BLaER1 treated with 17β-estradiol and CSF1 and Interleukin-3, amounts not matched to agents 10 nM and 100 nM (cell line): Measurements from ENCODE around the gene ZBTB33.

ENCODE experiments used
- H3K27ac ChIP-seq, 11 experiments: shearing (Covaris generic); formaldehyde crosslinking; 2 replicates each; pipeline ENCODE4 v1.8.1; 2022
- H3K27me3 ChIP-seq, 11 experiments: shearing (Covaris generic); formaldehyde crosslinking; 2 replicates each; pipeline ENCODE4 v1.8.1; 2022
- H3K36me3 ChIP-seq, 11 experiments: shearing (Covaris generic); formaldehyde crosslinking; 2 replicates each; pipeline ENCODE4 v1.8.1; 2022
- H3K4me1 ChIP-seq, 10 experiments: shearing (Covaris generic); formaldehyde crosslinking; 2 replicates each; pipeline ENCODE4 v1.8.1; 2022
- H3K4me2 ChIP-seq, 11 experiments: shearing (Covaris generic); formaldehyde crosslinking; 2 replicates each; pipeline ENCODE4 v1.8.1; 2022
- H3K4me3 ChIP-seq, 10 experiments: shearing (Covaris generic); formaldehyde crosslinking; 2 replicates each; pipeline ENCODE4 v1.8.1; 2022
- H3K9ac ChIP-seq, 11 experiments: shearing (Covaris generic); formaldehyde crosslinking; 2 replicates each; pipeline ENCODE4 v1.8.1; 2022
- H3K9me3 ChIP-seq, 11 experiments: shearing (Covaris generic); formaldehyde crosslinking; replicated peaks in 1 of 11; 2 replicates each; pipeline ENCODE4 v1.8.1; 2022
- H4K20me1 ChIP-seq, 11 experiments: shearing (Covaris generic); formaldehyde crosslinking; 2 replicates each; pipeline ENCODE4 v1.8.1; 2022
- Cebpa-rat ChIP-seq, 11 experiments: shearing (Covaris generic); IDR thresholded peaks; 2 replicates each; pipeline ENCODE4 v1.8.1; 2022

Gene ZBTB33

DNA sequence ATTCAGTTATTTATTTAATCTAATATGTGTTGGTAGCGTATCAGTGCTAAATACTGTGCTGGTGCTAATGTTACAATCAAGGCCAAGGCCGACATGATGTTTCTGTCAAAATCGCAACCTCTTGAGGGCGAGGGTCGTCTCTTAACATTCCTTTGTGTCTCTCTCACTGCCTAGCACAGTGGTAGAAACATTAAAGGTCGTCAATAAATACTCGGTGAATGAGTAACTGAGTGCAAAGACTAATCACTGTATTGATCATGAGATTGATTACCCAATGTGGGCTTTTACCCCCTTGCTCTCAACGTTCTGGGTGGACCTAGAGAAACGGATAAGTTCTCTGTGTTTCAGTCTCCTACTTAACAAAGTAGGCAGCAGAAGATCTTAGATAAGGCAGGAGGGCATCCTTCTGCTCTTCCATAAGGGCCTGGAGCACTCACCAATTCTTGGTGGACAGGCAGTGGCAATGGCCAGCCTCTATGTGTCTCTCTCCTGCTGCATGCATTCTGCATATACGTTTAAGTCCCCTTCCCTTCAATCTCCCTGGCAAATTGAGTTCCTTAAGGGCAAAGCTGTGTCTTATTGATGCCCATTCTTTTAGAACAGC is 30.5 kb downstream of the ZBTB33 start:
- no peak for TF ChIP-seq Cebpa-rat (IDR thresholded peaks at IDR 0.05)

GRCh38 chrX:120281761-120282160 is 31.1 kb downstream of the ZBTB33 start:
- Histone ChIP-seq H3K4me3 (no peak overlapping the region), H3K27ac (no peak overlapping the region), H3K9me3 (no peaks in the 10 kb centered on the region), H3K36me3 (no peaks in the 10 kb centered on the region), H3K27me3 (no peaks in the 10 kb centered on the region), H3K9ac (no peak overlapping the region), H4K20me1 (no peaks in the 10 kb centered on the region), H3K4me2 (no peak overlapping the region), H3K4me1 (peaks cover 4 to 24% (median 20%) of the 10 kb centered on the region in 10 experiments)
- TF ChIP-seq Cebpa-rat (IDR thresholded peaks at IDR 0.05) = no peak

More for the DNA sequence above, 30.5 kb downstream of the ZBTB33 start:
- Histone ChIP-seq H3K4me1 (peaks cover 0 to 19% (median 16%) of the 10 kb centered on the region in 10 experiments; a peak in 16 of 20 replicates), H3K27me3 (no peaks in the 10 kb centered on the region), H3K9ac (no peak overlapping the region), H4K20me1 (no peaks in the 10 kb centered on the region), H3K4me2 (no peak overlapping the region), H3K36me3 (no peaks in the 10 kb centered on the region), H3K4me3 (no peak overlapping the region), H3K27ac (no peak overlapping the region), H3K9me3 (no peaks in the 10 kb centered on the region)

GRCh38 chrX:120282697-120283096 is 32.1 kb downstream of the ZBTB33 start:
- Histone ChIP-seq H3K9me3 (no peaks in the 10 kb centered on the region), H3K4me2 (peak overlapping the region in 9 of 11 experiments; percentile 31 to 73 (median 64); a peak in 16 of 22 replicates), H4K20me1 (no peaks in the 10 kb centered on the region), H3K9ac (no peak overlapping the region), H3K27ac (no peak overlapping the region), H3K27me3 (no peaks in the 10 kb centered on the region), H3K4me1 (peaks cover 13 to 33% (median 30%) of the 10 kb centered on the region in 10 experiments), H3K36me3 (no peaks in the 10 kb centered on the region), H3K4me3 (no peak overlapping the region)
- no peak for TF ChIP-seq Cebpa-rat (IDR thresholded peaks at IDR 0.05)

DNA sequence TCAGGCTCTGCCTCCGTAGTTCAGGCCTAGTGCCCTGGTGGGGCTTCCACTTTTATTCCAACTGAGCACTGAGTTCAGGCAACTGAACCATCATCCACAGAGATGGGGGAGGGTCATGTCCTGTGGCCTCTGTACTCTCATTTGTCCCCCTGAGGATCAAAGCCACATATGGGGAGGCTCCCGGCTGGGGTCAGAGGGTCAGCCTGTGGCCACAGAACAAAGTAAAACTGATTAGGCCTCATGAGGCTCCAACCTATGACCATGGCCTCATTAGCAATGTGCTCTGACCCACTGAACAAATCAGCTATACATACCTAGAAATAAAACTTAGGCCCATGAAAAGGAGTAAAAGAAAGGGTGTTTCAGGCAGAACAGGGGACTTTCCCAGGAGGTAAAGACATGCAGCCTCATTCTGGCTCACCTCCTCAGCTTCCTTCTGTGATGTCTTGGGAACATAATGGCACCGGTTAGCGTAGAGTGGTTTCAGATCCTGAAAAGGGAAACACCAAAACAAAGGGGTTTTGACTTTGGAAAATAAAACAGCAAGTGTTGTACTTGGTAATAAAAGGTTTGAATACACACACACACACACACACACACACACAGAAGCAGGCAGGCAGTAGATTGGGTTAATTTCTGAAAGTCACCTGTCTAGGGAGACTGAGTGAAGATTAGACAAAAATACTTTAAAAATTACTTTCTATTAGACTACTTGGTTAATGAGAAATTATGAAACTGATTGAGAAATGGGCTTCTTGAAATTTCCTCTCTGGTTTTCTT is 36.3 kb downstream of the ZBTB33 start:
- H3K9ac ChIP-seq = no peak overlapping the region
- no peaks in the 10 kb centered on the region for H3K27me3 ChIP-seq
- H3K4me2 ChIP-seq = peak overlapping the region; percentile 25 to 79 (median 64)
- no peaks in the 10 kb centered on the region for H3K36me3 ChIP-seq
- H3K9me3 ChIP-seq = no peaks in the 10 kb centered on the region; a peak in 2 of 22 replicates
- no peaks in the 10 kb centered on the region for H4K20me1 ChIP-seq
- no peak overlapping the region for H3K4me3 ChIP-seq
- no peak for TF ChIP-seq Cebpa-rat (IDR thresholded peaks at IDR 0.05)
- H3K4me1 ChIP-seq = peaks cover 20 to 60% (median 54%) of the 10 kb centered on the region in 10 experiments
- peak overlapping the region in 9 of 11 experiments; percentile 17 to 64 (median 52); a peak in 14 of 22 replicates for H3K27ac ChIP-seq

GRCh38 chrX:120287513-120288112 is 37.0 kb downstream of the ZBTB33 start:
- H3K27ac ChIP-seq = peak overlapping the region in 9 of 11 experiments; percentile 1 to 64 (median 52); a peak in 18 of 22 replicates
- no peaks in the 10 kb centered on the region for H4K20me1 ChIP-seq
- no peak; a peak in 1 of 22 replicates for TF ChIP-seq Cebpa-rat (IDR thresholded peaks at IDR 0.05)
- no peaks in the 10 kb centered on the region; a peak in 2 of 22 replicates for H3K9me3 ChIP-seq
- peak overlapping the region; percentile 25 to 79 (median 64) for H3K4me2 ChIP-seq
- H3K4me3 ChIP-seq = no peak overlapping the region
- H3K9ac ChIP-seq = peak overlapping the region in 1 of 11 experiments; percentile 28; a peak in 1 of 22 replicates
- H3K4me1 ChIP-seq = peaks cover 20 to 65% (median 59%) of the 10 kb centered on the region in 10 experiments
- no peaks in the 10 kb centered on the region for H3K36me3 ChIP-seq
- no peaks in the 10 kb centered on the region for H3K27me3 ChIP-seq

GRCh38 chrX:120290107-120290506 is 39.5 kb downstream of the ZBTB33 start:
- Histone ChIP-seq H3K4me1 (peaks cover 27 to 75% (median 66%) of the 10 kb centered on the region in 10 experiments), H3K9me3 (no peaks in the 10 kb centered on the region; a peak in 3 of 22 replicates)

GRCh38 chrX:120291211-120291610 is 40.6 kb downstream of the ZBTB33 start:
- H3K9ac ChIP-seq = no peak overlapping the region; a peak in 1 of 22 replicates
- no peaks in the 10 kb centered on the region; a peak in 3 of 22 replicates for H3K9me3 ChIP-seq
- H3K36me3 ChIP-seq = no peaks in the 10 kb centered on the region
- H3K4me2 ChIP-seq = peak overlapping the region in 10 of 11 experiments; percentile 4 to 79 (median 67); a peak in 18 of 22 replicates
- H3K27ac ChIP-seq = peak overlapping the region in 6 of 11 experiments; percentile 36 to 67 (median 48); a peak in 9 of 22 replicates
- no peaks in the 10 kb centered on the region for H4K20me1 ChIP-seq
- peaks cover 29 to 84% (median 73%) of the 10 kb centered on the region in 10 experiments for H3K4me1 ChIP-seq
- no peak overlapping the region for H3K4me3 ChIP-seq
- peak in 1 of 11 experiments; percentile 40; a peak in 1 of 22 replicates for TF ChIP-seq Cebpa-rat (IDR thresholded peaks at IDR 0.05)
- H3K27me3 ChIP-seq = no peaks in the 10 kb centered on the region

More at GRCh38 chrX:120290107-120290506, 39.5 kb downstream of the ZBTB33 start:
- H3K27ac ChIP-seq = no peak overlapping the region
- no peaks in the 10 kb centered on the region for H3K27me3 ChIP-seq
- peak overlapping the region in 2 of 11 experiments; percentile 59 to 73; a peak in 5 of 22 replicates for H3K4me2 ChIP-seq
- no peak for TF ChIP-seq Cebpa-rat (IDR thresholded peaks at IDR 0.05)
- H3K4me3 ChIP-seq = no peak overlapping the region
- H3K36me3 ChIP-seq = no peaks in the 10 kb centered on the region
- H4K20me1 ChIP-seq = no peaks in the 10 kb centered on the region
- H3K9ac ChIP-seq = no peak overlapping the region

DNA sequence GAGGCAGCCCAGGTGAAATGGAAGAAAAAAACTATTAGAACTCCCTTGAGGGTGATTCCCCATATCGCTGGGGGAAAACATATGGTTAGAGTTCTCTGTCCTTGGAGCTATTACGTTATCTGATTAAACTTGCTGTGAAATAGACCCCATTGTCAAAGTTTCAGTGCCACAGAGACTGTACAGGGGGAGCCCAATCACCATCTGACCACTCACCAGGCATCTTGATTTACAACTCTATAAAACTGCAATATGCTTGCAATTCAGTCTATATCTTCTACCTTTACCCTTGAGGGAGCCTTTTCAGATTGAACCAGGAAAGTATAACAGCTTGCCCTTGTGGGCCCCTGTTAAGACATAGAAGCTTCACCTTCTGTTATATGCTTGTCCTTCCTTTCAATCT is 42.4 kb downstream of the ZBTB33 start:
- peak overlapping the region in 7 of 11 experiments; percentile 1 to 79 (median 73); a peak in 11 of 22 replicates for H3K4me2 ChIP-seq
- no peak for TF ChIP-seq Cebpa-rat (IDR thresholded peaks at IDR 0.05)

More for the DNA sequence above, 42.4 kb downstream of the ZBTB33 start:
- peaks cover 12 to 74% (median 64%) of the 10 kb centered on the region in 10 experiments; a peak in 19 of 20 replicates for H3K4me1 ChIP-seq
- H3K36me3 ChIP-seq = no peaks in the 10 kb centered on the region
- no peaks in the 10 kb centered on the region for H3K27me3 ChIP-seq
- no peaks in the 10 kb centered on the region; a peak in 3 of 22 replicates for H3K9me3 ChIP-seq
- H3K9ac ChIP-seq = no peak overlapping the region
- no peaks in the 10 kb centered on the region for H4K20me1 ChIP-seq
- no peak overlapping the region for H3K4me3 ChIP-seq
- peak overlapping the region in 2 of 11 experiments; percentile 15 to 47; a peak in 2 of 22 replicates for H3K27ac ChIP-seq
